Activated CD8-positive, alpha-beta memory T cell treated with anti-CD3 and anti-CD28 coated beads for 48 hours (primary cell): ENCODE results near the gene RGL1.
"Not testable (repeated sequence)": the region's sequence is repeated elsewhere in the genome, so short reads cannot be mapped to it uniquely, and the experiment has no call there.

ENCODE experiments used
- DNase-seq, 3 experiments: peaks; one replicate each; pipeline ENCODE4 v3.0.0-alpha.2; 2020; ENCODE audit warnings: low read depth in 2 of 3, low spot score in 2 of 3

The RGL1 gene

DNA sequence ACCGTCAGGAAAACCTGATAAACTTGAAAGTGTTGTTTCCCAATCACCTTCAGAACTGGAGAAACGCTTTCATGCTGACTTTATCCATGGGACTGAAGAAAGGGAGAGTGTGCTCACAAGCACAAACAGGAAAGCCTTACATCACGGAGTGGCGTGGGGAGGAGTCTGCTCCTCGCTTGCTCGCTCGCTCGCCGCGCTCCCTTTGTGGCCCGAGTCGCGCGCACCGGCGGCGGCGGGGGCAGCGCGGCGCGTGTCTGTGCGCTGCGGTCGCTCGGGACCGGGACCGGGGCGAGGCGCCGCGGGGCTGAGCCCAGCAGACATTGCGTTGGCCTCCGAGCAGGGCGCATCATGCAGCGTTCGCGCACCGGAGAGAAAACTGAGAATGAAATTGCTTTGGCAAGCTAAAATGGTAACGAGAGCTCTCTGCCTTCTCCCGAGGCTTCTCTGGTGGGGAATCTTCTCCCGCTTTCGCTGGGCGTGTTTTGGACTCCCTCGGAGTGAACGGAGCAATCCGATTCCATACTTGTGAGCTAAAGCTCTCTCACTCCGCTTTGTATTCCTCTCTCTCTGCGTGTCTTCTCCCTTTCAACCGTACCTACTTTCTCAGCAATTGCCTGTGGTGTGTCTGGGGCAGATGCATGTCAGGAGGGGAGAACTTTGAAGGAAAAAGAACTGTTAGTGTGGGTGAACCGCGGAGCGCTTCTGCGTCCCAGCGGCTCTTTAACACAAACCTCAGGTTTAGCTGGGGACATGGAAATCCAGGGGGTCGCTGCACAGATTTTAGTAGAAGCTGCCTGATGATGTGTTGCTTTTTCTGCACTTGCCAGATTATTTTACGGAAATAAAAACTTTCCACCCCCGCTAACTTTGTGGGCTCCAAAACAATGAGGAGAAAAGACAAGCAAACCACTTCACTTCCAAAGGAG is at the start of gene RGL1:
RGL1 (plus strand) TSS at position 205 of the 926 bp plus-strand sequence; CDS start at position 383, 178 bp downstream.
- DNase-seq: no peak

- no peak for DNase-seq
These were observed 48.6 kb upstream of the RGL1 start for GRCh38 chr1:183756326-183756725.

- no peak for DNase-seq
These were observed 47.9 kb upstream of the RGL1 start for GRCh38 chr1:183757061-183757460.

DNA sequence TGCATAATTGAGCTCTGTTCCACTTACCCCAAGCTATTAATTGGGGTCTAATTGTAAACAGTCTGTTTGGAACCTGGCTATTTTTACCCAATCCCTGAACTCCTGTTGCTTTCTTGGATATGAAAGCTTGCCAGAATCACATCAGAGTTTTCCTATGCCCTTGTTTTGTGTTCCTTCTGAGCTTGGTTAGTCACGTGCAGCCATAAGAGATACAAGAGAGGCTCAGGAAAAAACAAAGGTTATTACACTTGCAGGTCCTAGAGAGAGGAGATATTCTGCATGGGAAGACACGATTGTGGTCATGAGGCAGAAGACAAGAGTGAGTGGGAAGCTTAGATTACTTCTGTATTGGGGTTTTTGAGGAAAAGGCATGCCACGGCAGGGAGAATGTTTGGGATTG is 46.0 kb upstream of the RGL1 start:
- no peak for DNase-seq

- DNase-seq: no peak
These were observed 44.3 kb upstream of the RGL1 start for GRCh38 chr1:183760661-183761060.

GRCh38 chr1:183761871-183762270 is 43.0 kb upstream of the RGL1 start:
- DNase-seq: no peak

- DNase-seq: not testable (repeated sequence)
These were observed 42.1 kb upstream of the RGL1 start for GRCh38 chr1:183762856-183763255.

- DNase-seq: no peak
These were observed 39.9 kb upstream of the RGL1 start for GRCh38 chr1:183764981-183765380.

DNA sequence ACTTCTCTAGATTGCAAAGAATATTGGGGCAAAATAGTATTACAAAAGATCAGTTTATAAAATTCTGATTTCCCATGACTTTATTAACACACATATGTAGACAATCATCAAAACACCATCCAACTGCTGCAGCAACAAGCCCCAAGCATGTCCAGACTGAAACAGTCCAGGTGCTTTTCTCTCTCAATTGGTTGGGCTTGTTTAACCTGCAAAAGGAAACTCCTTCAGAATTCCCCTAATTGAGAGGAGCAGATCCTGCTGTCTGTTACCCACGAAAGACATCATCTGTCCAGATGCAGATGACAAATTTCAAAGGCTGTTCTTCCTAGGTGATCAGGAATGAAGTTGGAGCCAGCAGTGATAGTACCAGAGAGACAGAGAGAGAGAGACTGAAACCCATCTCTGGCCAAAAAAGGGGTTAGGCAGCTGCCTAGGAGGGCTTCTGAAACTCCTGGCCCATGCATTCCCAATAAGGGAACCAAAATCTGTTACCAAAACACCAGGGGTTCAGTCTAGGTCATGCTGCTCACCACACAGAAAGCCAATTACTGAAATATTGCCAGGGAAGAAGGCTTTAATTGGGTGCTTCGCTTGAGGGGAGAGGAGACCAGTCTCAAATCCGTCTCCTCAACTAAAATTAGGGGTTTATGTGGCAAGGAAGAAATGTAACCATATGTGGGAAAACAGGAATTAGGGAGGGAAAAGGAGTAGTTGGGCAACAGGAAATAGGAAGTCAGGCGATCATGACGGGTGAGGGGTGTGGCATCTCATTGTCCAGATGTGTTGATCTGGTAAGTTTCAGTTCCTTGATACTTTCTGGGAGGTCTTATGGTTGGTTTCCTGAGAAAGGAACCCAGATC is 34.7 kb upstream of the RGL1 start:
- no peak for DNase-seq

DNA sequence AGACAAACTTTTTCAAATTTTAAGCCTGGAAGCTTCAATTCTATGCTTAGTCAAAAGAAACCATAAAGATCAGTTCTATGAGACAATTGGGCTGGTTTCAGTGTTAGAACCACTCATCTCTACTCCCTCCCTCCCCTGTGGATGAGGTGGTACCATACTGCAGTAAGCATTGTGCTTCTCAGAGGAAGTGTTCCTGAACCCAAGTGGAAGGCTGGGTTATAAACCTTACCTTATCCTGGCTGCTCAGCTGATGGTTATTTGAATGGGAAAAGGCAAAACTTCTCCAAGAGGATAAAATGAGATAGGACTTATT is 34.1 kb upstream of the RGL1 start:
- DNase-seq: no peak

DNA sequence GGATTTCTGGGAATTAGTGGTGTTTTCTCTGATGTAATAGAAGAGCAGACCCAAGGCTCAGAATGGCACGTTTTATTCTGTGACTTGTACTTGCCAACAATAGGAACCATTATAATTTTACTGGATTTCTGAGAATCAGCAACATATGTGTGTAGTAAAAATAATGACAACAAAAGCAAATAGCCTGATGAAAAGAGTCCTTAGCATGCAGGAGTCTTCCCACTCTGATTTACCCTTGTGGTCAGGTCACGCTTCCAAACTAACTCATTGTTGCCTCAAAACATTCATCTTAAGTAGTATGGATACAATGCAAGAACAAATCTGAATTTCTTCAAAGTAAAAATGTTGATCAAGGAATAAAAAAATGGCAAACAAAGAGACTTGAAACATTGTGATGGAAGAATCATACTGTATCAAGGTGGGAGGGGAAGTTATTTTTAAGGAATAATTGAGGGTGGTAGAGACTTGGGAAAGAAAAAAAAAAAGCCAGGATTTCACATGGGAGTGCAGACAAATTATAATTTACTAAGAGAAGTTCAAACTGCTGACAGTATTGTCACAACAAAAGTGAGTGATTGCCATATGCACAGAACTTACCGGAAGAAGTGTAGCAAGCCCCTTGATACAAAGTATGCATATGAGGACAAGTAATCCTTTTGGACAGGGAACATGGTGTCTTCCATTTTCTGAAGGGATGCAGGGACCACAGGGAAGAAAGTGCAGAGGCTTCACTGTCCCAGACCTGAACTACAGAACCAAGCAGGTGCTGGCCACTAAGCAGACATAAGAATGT is 31.2 kb upstream of the RGL1 start:
- no peak for DNase-seq

- DNase-seq: no peak
These were observed 30.0 kb upstream of the RGL1 start for GRCh38 chr1:183774938-183775337.

DNA sequence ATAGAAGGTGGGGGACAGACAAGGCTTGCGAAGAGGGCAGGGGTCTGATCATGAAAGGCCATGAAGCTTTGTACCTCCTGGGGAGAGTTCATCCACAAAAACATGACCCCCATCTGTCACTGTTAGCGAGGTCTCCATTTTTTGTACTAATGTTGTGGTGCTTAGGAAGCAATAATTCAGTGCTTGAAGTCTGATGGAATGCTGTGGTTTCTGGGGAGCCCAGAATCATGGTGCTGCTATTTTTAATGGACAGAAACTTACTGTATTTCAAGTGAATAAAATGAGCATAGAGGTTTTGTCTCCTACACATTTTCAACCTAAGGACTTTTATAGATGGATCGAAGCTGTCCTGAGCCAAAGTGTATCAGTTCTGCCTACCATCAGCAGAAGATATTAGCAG is 28.2 kb upstream of the RGL1 start:
- no peak for DNase-seq

- DNase-seq: no peak
These were observed 27.6 kb upstream of the RGL1 start for GRCh38 chr1:183777328-183777727.

DNA sequence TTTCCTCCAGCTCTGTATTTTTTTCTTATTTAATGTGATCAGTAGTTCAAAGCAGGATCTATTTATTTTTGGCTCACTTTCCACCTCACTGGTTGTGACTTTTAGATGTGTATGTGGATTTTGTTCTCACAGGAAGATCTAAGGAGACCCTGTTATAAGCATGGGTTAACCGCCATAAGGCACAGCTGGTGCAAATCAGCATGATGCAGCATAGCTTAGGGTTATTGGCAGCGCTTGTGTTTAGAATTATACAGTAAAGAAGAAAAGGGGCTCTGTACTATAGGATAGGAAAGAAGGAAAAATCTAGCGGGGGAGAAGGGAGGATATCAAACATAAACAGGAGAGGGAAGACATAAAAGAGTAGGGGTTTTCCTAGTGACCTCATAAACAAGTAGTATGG is 26.9 kb upstream of the RGL1 start:
- no peak for DNase-seq

GRCh38 chr1:183778568-183779433 is 26.1 kb upstream of the RGL1 start:
- DNase-seq: no peak

GRCh38 chr1:183780159-183780558 is 24.8 kb upstream of the RGL1 start:
- no peak for DNase-seq

DNA sequence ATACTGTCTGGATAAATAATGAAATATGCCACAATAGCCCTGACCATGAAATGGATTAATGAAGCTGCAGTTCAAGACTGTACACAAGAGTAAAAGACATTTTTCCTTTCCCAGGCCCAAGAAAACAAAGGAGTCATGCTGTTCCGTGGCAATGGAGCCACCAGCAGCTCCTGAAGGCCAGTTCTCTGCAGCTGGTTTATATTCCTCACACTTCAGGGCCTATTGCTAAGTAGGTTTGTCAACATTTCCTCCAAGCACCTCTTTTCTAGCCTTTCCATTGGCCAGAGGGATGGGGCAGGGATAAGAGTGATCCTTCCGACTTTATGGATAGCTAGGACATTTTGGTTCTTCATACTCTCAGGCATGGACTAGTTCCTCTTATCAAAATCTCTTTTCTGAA is 24.2 kb upstream of the RGL1 start:
- no peak for DNase-seq

GRCh38 chr1:183783342-183783741 is 21.6 kb upstream of the RGL1 start:
- no peak for DNase-seq
